Endothelial cell of hepatic sinusoid (primary cell): Measurements from ENCODE around the gene KLHL10.

Experiments used
- in situ Hi-C: cut with HindIII; loops from 2 replicates; pipeline ENCODE4 v1.10.0; 2017; ENCODE audit warnings: low sequenced_read_pairs

Gene KLHL10

DNA sequence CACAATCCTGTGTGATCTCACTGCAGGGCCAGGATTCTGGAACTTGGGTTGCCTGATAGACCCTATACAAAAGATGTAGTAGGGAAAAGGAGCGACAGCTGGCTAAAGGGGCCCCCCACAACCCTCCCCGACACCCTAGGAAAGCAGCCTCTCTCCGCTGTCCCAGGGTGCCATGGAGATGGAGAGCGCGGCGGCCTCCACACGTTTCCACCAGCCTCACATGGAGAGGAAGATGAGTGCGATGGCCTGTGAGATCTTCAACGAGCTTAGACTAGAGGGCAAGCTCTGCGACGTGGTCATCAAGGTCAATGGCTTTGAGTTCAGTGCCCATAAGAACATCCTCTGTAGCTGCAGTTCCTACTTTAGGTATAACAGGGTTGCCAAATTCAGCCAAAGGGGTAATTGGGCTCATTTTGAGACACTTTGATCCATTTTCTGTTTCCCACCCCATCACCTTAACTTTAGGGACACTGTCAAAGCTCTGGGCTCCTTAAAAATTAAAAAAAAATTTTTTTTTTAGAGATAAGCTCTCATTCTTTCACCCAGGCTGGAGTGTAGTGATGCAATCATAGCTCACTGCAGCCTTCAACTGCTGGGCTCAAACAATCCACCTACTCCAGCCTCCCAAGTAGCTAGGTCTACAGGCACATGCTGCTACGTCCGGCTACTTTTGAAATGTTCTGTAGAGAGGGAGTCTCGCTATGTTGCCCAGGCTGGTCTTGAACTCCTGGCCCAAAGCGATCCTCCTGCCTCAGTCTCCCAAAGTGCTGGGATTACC lies at the start of gene KLHL10:
TSS of gene KLHL10 (plus strand) at position 65 of the 778 bp plus-strand sequence. CDS start at position 173, 108 bp downstream.
- in situ Hi-C loops = no loop called here

DNA sequence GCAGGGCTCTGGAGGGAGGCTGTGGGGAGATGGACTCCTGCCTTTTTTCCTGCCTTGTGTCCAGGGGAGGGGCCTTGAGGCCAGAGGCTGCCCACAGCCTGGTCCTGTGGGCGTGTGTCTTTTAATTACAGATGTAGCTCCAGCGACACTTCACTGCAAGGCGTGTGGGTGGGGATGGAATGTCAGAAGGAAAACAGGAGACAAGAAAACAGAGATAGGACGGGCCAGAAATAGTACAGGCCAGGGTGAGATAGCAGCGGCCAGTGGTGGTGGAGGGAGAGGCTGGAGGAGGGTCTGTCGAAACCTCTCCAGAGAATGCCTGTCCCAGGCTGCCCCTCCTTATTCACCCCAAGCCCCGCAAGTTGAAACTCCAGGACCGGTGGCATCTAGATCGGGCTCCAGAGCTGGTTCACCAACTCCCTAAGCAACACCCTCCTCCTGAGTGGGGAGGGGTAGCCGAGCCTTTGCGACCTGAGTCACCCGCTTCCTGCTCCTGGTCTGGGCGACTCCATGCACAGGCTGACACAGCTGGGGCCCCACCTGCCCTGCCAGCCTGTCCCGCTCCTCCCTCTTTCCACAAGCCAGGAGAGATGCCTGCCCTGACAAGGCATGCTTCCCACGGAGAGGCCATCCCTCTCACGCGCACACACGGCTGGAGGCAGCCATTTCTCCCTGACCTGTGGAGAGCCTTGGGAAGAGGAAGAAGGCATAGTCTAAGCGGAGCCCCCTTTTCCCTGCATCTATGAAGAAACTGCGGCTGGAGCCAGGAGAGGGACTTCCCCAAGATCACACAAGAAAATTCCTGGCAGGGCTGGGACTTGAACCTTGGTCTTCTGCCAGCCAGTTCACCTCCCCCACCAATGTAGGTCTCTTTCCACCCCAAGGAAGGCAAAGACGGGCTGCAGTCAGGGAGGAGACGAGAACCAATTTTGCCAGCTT lies 44.5 kb upstream of the KLHL10 start:
- in situ Hi-C loops = no loop called here

DNA sequence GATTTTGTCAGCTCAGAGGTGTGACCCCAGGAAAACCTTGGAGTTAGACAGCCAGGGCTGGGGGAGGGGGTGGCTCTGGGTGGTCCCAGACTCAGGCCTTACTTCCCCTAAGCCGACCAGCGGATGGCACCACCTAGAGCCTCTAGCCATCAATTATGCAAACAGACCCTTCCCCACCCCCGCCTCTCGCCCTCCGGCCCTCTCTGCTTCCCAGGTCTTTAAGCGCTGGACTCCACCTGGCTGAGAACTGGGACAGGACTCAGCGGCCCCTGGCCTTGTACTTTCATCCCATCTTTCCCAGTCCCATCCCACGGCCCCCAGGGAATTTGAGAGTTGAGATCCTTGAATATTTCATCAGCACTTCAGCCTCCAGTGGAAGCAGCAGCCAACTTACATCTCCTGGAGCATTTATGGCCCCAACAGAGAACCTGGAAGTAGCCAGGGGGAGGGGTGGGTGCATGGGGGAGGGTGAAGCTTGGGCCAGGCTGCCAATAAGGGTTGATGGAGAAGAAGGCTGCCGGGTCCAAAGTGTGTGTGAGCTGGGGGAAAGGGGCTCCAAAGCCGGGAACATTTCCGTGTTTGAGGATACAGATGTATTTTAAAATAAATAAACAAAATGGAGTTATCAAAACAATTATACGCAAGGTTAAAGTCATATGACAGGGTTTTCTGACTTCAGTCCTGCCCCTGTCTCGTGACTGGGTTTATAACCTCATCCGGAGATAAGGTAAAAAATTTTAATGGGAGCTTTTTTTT lies 43.7 kb upstream of the KLHL10 start:
- in situ Hi-C loops = no loop called here

DNA sequence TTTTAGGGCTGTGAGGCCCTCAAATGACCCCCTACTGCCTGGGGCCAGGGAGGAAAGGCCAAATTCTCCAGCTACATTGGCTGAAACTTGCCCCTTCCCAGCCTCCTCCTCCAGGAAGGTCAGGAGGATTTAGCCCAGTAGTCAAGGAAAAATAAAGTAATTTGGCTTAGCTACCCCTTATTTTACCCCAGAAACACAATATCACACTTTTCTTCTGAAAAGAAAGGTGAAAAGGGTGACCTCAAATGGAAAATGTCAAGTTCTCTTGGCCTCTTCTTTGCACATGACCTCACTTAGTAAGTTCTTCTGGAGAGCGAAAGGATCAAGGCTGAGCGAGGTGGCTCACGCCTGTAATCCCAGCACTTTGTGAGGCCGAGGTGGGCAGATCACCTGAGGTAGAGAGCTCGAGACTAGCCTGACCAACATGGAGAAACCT lies 43.1 kb upstream of the KLHL10 start:
- in situ Hi-C loops = no loop called here

DNA sequence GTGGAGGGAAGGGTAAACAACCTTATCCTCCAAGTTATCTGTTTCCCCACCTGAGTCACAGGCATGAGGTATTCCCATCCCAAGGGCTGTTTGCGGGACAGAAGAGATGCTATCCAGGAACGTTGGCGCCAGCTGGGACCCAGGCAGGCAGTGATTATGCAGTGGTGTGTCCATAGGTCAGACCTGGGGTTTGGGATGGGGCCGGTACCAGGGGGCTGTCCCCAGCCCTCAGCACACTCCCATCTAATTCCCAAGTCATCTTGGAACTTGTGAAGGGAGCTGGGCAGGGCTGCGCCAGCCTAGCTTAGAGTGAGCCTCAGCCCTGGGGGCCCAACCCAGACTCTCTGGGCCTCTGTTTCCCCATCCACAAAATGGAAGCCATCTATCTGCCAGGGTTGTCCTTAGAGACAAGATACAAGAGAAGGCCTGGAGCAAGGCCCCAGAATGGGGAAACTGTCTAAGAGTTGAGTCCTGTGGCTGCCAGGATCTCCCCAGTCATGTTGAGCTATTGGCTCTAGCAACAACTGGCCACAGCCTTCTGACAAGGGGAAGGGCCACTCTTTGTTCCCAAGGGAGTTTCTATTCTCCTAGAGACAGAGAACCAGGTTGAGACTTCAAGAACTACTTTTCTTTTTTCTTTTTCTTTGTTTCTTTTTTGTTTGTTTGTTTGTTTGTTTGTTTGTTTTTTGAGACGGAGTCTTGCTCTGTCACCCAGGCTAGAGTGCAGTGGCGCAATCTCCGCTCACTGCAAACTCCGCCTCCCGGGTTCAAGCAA lies 41.3 kb upstream of the KLHL10 start:
- in situ Hi-C loops = no loop called here

DNA sequence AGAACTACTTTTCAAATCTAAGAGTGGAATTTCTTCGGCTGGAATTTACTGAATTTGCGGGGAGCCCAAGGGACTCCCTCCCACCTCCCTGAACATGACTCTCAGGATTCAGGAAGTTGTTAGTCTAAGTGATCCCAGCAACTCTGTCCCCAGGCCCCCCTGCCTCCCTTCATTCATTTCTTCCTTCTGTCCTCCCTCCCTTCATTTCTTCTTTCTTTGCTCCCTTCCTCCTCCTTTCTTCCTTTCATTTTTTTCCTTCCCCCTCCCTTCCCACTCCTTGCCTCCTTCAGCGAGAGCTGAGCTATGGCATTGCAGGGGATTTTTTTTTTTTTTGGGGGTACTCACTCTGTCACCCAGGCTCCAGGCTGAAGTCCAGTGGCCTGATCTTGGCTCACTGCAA lies 40.2 kb upstream of the KLHL10 start:
- in situ Hi-C loops = no loop called here

DNA sequence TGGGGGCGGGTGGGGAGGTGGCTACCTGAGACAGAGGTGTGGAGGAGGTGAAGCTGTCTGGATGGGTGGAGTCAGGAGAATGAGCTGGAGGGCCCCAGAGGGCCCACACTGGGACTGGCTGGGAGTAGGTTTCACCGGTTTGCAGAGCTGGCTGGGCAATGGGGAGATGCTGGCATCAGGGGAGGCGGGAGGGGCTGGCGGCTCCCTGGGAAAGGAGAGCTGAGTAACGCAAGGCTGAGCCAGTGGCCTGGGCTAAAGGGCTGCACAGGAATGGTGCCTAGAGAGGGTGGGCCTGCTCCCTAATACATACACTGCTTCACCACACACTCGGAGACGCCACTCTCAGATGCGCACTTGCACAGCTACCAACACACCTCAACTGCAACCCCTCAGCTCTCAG lies 38.3 kb upstream of the KLHL10 start:
- in situ Hi-C loops = no loop called here

DNA sequence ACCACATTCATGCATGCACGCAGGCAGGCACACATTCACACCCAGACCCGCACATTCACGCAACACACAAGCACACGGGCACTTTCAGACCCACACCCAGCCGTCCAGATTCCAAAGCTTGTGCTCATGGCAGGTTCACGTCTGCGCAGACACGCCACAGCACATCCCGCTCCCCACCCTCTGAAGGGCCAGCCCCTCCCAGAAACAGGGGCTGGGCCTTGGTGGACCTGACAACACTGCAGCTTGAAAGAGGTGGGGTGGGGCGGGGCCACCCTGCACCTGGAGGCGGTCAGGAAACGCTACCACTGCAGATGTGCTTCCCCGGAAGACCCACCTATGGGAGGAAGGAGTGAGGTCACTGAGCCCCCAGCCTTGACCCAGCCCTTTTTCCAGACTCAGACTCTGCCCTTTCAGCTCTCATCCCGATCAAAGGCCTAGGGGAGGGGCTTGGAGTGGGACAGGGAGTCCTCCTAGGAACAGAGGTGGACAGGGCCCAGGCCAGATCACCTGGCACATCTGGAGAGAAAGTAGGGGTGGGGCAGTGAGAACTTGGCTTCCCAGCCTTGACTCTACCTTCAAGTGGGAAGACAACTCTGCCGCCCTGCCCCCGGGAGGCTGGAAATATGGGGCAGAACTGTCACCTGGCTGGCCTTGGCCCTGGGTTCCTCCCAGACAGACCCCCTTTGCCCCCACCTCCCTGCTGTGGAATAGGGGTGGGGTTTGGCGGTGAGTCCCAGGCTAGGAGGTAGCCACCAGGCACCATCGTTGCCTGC lies 36.8 kb upstream of the KLHL10 start:
- in situ Hi-C loops = loop anchor here (5.0 to 10.0 kb wide), 2 partner anchors 83 to 246 kb away; no protein-coding TSS in a partner anchor

DNA sequence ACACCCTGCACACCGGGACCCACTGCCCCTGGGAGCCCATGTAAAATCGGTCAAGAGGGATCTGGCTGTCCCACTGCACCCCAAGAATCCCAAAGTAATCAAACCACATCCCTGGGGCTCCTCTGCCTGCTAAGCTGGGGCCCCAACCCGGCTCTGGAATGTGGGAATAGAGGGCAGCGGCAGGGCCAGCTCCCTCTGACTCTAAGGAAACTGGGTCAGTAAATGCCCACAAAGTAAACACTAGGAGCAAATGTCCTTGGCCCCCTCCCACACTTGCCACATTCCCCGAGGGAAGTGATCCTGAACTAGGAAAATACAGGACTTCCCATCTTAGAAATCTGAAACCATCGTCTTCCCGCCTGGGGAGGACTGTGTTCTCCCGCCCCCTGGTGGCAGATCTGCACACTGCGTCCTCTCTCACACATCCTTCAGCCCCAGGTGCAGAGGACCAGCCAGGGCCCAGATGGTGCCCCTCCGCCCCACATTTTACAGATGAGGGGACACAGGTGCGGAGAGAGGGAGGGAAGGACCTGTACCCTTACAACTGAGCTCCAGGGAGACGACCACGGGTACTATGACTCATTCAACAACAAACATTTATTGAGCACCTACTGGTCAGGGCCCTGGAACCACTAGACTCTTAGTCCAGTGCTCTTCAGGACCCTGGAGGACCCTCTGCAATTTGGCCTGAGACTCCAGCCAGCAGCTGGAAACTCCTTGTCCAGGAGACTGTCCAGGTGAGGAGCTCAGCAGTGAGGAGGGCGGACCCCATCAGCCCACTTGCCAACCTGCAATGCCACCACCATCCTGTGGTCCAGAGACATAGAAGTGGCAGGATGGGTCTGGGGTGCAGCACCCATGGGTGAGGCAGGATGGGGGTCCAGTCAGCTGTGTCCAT lies 36.0 kb upstream of the KLHL10 start:
- in situ Hi-C loops = loop anchor here (5.0 to 10.0 kb wide), 2 partner anchors 84 to 247 kb away; no protein-coding TSS in a partner anchor

DNA sequence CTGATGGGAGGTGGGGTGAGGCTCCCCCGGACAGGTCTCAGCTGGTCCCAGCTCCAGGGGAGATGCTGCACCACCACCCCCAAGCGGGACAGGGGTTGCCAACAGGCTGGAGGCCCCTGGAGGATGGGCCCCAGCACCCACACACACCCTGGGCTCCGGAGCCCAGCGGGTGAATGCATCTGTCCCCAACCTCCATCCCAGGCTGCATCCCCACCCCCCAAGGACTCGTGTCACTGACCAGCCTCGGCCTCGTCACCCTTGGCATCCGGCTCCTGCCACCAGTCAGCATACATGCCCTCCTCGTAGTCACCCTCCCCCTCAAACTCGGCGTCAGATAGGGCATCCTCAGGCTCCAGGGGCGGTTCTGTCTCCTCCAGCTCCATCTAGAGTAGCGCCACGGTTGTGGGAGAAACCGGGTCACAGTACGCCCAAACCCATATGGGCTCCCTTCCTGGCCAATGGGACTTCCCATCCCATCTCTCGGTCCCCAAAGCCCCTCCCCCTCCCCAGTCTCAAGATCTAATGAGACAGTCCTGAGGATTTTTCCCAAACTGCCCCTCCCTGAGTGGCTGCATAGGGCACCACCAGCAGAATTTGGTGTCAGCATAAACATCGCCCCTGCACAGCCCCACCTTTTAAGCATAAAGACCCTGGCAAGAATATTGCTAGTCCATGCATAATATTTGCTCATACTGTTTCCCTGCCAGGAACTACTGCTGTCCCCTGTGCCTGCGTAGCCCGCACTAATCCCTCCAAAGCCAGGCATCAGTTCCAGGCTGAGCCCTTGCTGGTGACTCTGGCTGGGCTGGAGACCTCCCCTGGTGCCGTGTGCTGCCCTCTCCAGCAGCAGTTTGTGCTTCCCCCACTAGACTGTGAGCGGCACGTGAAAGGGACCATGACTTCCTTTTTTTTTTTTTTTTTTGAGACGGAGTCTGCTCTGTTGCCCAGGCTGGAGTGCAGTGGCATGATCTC lies 34.3 kb upstream of the KLHL10 start:
- in situ Hi-C loops = loop anchor here (5.0 to 10.0 kb wide), 2 partner anchors 86 to 249 kb away; no protein-coding TSS in a partner anchor

DNA sequence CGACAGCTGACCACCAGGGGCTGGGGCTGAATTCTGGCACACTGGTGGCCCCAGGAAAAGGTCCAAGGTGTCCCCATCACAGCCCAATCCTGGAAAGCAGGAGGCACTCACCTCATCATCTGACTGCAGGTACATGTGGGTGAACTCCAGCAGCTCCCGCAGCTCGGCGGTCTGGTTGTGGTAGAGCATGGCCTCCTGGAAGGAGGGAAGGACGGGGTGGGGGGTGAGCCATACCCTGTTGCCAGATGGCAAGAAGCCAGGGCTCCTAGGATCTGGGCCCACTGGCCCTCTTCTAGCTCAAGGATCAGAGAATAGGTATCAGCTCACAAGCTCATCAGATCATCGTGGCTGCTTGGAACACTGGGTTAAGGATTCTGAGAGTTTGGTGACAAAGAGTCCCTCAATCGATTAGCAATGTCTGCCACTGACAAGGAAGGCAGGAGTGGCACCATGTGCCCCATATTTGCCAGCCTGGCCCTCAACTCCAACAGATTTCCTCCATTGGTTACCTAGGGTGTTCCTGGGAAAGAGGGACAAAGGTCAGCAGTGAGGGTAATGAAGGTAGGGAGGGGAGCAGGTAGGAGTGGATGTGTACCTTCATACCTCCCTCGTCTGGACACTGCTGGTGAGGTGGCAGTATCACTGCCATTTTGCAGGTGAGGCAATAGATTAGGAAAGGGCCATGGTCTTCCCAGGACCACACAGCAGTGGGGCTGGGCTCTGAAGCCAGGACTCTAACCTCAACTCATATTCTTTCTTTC lies 30.8 kb upstream of the KLHL10 start:
- in situ Hi-C loops = loop anchor here (5.0 to 10.0 kb wide), 2 partner anchors 50 to 252 kb away; no protein-coding TSS in a partner anchor

DNA sequence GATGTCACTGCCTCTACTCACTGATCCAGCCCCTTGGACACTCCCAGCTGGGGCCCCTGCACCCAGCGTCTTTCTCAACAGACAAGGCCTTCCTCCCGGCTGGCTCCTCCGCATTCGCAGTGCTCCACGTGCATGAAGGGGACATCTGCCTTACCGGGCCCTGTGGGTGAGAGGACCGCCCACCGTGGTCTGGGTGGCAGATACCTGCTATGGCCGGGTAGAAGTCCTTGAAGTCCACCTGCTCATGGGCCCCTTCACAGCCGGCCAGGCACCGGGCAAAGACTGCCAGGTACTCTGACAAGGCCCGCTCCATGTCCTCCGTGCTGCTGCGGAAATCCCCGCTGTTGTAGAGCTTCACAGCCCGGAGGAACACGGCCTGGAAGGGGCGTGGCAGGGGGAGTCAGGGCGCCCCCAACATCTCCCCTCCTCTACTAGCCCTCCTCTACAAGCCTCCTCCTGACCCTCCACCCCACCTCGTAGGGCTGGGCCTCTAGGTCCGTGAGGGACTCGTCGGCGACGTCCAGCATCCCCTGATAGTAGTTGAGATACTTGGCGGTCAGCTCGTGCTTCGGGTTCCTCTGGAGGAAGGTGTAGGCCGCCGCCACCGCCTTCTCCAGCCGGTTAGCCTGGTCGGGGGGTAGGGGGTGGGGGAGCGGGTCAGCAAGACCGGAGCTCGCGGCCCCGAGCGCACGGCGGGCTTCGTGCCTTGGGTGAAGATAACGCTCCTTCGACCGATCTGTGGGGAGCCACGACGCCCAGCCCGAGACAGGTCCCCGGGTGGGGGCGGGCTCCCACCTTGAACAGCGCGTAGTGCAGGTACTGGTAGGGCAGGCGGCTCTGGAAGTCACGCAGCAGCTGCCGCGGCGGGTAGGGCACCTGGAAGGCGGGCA lies 26.7 kb upstream of the KLHL10 start:
- in situ Hi-C loops = no loop called here

DNA sequence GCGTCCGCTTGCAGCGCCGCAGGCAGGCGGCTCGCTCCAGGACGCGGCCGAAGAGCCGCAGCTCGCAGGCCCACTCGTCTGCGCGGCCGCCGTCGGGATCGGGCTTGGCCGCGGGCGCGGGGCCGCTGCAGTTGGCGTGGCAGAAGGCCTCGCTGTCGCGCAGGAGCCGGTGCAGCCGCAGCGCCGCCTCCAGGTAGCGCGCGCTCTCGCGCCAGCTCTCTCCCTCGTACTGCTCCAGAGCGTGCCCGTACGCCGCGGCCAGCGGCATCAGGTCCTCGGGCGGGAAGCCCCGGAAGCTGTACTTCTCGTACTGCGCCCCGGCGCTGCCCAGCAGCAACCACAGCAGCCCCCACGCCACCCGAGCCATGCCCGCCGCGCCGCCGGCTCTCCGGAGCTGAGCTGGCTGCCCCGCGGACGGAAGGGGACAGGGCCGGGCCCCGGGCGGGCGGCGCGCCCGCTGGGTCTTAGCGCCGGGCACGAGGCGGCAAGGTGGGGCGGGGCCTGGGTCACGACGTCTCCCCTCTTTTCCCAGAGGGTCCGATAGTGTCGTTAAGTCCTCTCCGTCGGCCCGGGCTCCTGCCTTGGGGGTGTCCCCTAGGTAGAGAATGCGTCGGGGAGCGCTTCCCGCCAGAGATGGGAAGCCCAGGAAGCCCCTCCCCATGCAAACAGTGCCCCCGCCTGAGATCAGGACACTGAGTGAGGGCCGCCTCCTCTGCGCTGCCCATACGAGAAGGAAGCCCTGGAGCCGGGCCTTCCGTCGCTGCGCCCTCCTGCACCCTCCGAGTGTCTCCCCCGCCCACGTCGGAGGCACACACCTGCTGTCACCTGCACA lies 25.9 kb upstream of the KLHL10 start, which contains the start of gene P3H4:
TSS of gene P3H4 (minus strand) at position 401 of the 832 bp plus-strand sequence. CDS start at position 367, 34 bp downstream.
- in situ Hi-C loops = no loop called here

DNA sequence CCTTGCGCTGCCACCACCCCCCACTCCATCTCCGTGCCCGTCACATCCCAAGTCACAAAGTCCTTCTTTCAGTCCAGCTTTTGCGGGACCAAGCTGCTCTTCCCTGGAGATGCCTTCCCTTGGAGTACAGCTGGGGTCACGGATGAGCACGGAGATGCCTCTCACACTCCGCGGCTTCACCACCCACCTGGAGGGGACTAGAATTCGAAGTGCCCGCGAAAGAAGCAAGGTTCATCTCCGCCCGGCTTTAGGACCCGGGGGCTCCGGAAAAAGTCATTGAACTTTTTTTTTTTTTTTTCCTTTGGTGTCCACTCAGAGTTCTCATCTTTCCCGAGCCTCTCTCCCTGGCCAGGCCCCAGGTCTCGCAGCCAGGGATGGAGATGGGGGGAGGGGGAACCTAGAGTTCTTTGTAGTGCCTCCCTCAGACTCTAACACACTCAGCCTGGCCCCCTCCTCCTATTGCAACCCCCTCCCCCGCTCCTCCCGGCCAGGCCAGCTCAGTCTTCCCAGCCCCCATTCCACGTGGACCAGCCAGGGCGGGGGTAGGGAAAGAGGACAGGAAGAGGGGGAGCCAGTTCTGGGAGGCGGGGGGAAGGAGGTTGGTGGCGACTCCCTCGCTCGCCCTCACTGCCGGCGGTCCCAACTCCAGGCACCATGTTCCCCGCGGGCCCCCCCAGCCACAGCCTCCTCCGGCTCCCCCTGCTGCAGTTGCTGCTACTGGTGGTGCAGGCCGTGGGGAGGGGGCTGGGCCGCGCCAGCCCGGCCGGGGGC lies 25.1 kb upstream of the KLHL10 start, which contains the start of gene FKBP10:
TSS of gene FKBP10 (plus strand) at position 624 of the 771 bp plus-strand sequence. CDS start at position 655, 31 bp downstream.
- in situ Hi-C loops = no loop called here
